PC-3 (cell line): ENCODE results near the gene LSG1.

Experiments used
- CTCF ChIP-seq: fragments of 300-600 bp; sonication (generic); conservative IDR thresholded peaks from 2 replicates; pipeline ENCODE4 v1.5.1; 2017; ENCODE audit warnings: antibody characterized with exemption, low read depth, mild to moderate bottlenecking, low read length
- EZH2 ChIP-seq: fragments of 300-600 bp; sonication (generic); IDR thresholded peaks from one replicate; pipeline ENCODE4 v1.6.1; 2017; ENCODE audit warnings: antibody characterized with exemption, mild to moderate bottlenecking, low read length; ENCODE audit not compliant: unreplicated experiment

GRCh38 chr3:194682694-194683310 lies 10.8 kb upstream of the LSG1 start:
- peak; percentile 98 for TF ChIP-seq CTCF
- no peak for TF ChIP-seq EZH2
